Measurements from ENCODE around the gene DYRK1B.

DYRK1B gene

DNA sequence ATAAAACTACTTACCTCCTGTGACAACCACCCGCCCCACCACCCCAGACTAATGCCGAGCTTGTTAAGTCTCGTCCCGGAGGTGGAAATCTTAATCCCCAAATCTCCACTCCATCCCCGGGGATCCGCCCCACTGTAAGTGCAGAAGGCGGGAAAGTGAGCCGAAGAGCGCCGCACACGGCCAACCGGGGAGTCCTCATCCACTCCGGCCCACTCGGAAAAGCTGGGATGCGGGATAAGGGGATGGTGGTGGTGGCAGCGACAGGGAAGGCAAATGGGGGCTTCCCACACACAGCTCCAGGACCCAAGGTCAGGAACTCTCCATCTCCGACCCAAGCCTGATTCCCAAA lies 11.6 kb upstream of the DYRK1B start:
- peak overlapping the region; percentile 91 for H3K4me3 ChIP-seq (ENCODE audit: low read depth, low read length)
- TF ChIP-seq, protein P1, sequence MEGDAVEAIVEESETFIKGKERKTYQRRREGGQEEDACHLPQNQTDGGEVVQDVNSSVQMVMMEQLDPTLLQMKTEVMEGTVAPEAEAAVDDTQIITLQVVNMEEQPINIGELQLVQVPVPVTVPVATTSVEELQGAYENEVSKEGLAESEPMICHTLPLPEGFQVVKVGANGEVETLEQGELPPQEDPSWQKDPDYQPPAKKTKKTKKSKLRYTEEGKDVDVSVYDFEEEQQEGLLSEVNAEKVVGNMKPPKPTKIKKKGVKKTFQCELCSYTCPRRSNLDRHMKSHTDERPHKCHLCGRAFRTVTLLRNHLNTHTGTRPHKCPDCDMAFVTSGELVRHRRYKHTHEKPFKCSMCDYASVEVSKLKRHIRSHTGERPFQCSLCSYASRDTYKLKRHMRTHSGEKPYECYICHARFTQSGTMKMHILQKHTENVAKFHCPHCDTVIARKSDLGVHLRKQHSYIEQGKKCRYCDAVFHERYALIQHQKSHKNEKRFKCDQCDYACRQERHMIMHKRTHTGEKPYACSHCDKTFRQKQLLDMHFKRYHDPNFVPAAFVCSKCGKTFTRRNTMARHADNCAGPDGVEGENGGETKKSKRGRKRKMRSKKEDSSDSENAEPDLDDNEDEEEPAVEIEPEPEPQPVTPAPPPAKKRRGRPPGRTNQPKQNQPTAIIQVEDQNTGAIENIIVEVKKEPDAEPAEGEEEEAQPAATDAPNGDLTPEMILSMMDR (IDR thresholded peaks at IDR 0.05) = no peak
- peaks cover 8% of the 10 kb centered on the region for H3K4me1 ChIP-seq
- H3K27ac ChIP-seq = peak overlapping the region; percentile 77
- peak overlapping the region; percentile 88 for H3K4me2 ChIP-seq (ENCODE audit: low read length)
- H3K9me3 ChIP-seq (ENCODE audit: control insufficient read depth, low read length) = no peaks in the 10 kb centered on the region
- H3K27me3 ChIP-seq (ENCODE audit: control insufficient read depth, insufficient read depth, low read length) = no peaks in the 10 kb centered on the region
- H2AFZ ChIP-seq = peak overlapping the region; percentile 97
- H3K79me2 ChIP-seq = peaks cover 24% of the 10 kb centered on the region
- no peak overlapping the region for H3K9ac ChIP-seq
- H3K36me3 ChIP-seq (ENCODE audit: control insufficient read depth, insufficient read depth, low read length) = no peaks in the 10 kb centered on the region

DNA sequence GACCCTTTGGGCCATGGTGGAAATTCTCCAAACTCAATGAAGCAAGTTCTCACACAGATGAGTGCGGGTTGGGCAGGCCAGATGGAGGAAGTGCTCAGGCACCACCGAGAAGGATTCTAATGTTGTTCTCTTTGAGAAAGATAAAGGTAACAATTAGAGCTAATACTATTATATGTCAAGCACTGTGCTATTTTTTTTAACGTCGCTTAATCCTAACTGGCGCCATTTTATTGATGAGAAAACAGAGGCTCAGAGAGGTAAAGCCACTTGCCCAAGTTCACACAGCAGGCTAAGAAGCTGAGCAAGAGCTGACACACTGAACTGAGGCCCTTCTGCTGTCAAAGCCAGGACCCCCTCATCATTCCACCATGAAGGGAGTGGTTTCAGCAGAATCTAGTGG lies 11.2 kb upstream of the DYRK1B start:
- H3K9ac ChIP-seq = no peak overlapping the region
- TF ChIP-seq, protein P1 (IDR thresholded peaks at IDR 0.05) = no peak
- H3K9me3 ChIP-seq (ENCODE audit: control insufficient read depth, low read length) = no peaks in the 10 kb centered on the region
- H3K27ac ChIP-seq = no peak overlapping the region
- H3K36me3 ChIP-seq (ENCODE audit: control insufficient read depth, insufficient read depth, low read length) = no peaks in the 10 kb centered on the region
- peak overlapping the region; percentile 91 for H3K4me3 ChIP-seq (ENCODE audit: low read depth, low read length)
- H3K27me3 ChIP-seq (ENCODE audit: control insufficient read depth, insufficient read depth, low read length) = no peaks in the 10 kb centered on the region
- H3K79me2 ChIP-seq = peaks cover 24% of the 10 kb centered on the region
- H2AFZ ChIP-seq = no peak overlapping the region
- H3K4me2 ChIP-seq (ENCODE audit: low read length) = peak overlapping the region; percentile 88
- peaks cover 8% of the 10 kb centered on the region for H3K4me1 ChIP-seq

DNA sequence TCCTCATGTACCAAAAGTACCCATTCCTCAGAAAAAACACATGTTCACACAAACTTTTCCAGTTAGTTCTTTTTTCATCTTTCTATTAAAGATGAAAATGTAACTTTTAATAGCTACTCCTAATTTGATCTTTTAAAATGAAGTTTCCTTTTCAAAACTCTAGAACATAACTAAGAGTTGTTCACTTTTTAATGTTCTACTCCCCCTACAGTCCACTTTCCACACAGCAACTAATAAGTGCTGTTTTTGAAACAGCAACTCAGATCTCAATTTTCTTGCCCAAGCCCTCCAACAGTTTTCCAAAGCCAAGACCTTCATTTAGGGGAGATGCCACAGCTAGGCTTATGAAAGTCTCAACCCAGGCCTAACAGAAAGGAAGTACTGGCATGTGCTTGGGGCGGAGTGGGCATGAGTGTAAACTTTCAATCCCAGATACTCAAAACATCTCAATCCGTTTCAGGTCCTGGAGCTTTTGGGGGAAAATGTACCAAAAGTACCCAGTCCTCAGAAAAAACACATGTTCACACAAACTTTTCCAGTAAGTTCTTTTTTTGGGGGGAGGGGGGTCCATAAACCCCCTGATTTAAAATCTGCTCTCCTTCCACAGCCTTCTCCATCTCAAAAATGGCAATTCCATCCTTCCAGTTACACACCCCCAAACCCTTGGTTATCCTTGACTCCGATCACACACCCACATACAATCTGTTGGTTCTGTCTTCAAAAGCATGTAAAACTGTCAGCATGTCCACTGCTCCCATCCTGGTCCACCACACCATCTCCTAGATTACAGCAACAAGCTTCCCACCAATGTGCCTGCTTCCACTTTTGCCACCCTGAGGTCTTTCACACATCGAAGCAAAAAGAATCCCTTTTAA lies 10.2 kb upstream of the DYRK1B start:
- Histone ChIP-seq H2AFZ (no peak overlapping the region), H3K27me3 (ENCODE audit: control insufficient read depth, insufficient read depth, low read length) (no peaks in the 10 kb centered on the region), H3K79me2 (peaks cover 24% of the 10 kb centered on the region), H3K4me2 (ENCODE audit: low read length) (no peak overlapping the region), H3K9me3 (ENCODE audit: control insufficient read depth, low read length) (no peaks in the 10 kb centered on the region), H3K4me3 (ENCODE audit: low read depth, low read length) (no peak overlapping the region), H3K9ac (no peak overlapping the region), H3K4me1 (peaks cover 8% of the 10 kb centered on the region), H3K27ac (no peak overlapping the region), H3K36me3 (ENCODE audit: control insufficient read depth, insufficient read depth, low read length) (no peaks in the 10 kb centered on the region)
- TF ChIP-seq, protein P1 (IDR thresholded peaks at IDR 0.05) = peak; percentile 67

DNA sequence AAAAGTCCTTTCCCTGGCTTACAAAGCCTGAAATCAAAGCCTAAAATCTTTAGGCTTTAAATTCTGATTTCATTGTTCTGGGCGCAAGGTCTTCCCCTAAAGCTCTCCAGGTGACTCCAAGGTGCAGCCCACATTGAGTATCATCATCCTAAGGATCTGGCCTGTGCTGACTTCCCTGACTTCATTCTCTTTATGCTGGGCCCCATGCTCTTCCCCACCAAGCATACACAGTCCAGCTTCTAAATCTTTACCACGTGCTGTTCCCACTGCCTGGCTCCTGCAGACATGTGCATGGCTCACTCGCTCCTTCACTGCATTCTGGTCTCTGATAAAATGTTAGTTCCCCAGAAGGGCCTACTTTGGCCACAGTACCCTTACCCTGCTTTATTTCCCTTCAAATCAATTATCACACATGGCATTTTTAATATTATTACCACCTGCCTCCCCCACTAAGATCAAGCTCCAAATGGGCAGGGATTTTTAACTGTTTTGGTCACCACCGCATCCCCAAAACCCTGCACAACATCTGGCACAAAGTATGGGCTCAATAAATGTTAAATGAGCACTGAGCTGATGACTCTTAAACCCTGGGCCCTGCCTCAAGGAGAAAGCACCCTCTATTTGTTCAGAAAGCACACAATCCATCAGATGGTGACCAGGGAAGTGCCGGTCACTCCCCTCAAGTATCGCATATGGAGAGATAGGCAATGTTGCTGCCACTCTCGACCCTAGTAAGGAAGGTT lies 8.9 kb upstream of the DYRK1B start:
- no peaks in the 10 kb centered on the region for H3K36me3 ChIP-seq (ENCODE audit: control insufficient read depth, insufficient read depth, low read length)

More for the DNA sequence above, 8.9 kb upstream of the DYRK1B start:
- no peaks in the 10 kb centered on the region for H3K9me3 ChIP-seq (ENCODE audit: control insufficient read depth, low read length)
- no peak overlapping the region for H3K4me2 ChIP-seq (ENCODE audit: low read length)
- no peak overlapping the region for H2AFZ ChIP-seq
- no peaks in the 10 kb centered on the region for H3K27me3 ChIP-seq (ENCODE audit: control insufficient read depth, insufficient read depth, low read length)
- H3K9ac ChIP-seq = no peak overlapping the region
- no peak overlapping the region for H3K27ac ChIP-seq
- TF ChIP-seq, protein P1 (IDR thresholded peaks at IDR 0.05) = no peak
- H3K4me1 ChIP-seq = peaks cover 8% of the 10 kb centered on the region
- no peak overlapping the region for H3K4me3 ChIP-seq (ENCODE audit: low read depth, low read length)
- H3K79me2 ChIP-seq = peaks cover 24% of the 10 kb centered on the region

Measured in parathyroid adenoma (tissue), 2 donors.